DND-41 (cell line): ENCODE results near the gene TRPM3.

ENCODE experiments used
- ATAC-seq: fragments of 200-7000 bp; cut with Tn5 transposase; 3 replicates; pipeline ENCODE4 v1.9.1; 2021; ENCODE audit warnings: low read depth; ENCODE audit not compliant: insufficient read depth
- DNase-seq: peaks from one replicate; pipeline ENCODE4 v3.0.0-alpha.2; 2020
- H2AFZ ChIP-seq: 2 replicates; pipeline ENCODE4 v1.6.0; 2012; ENCODE audit warnings: low read depth, low read length
- H3K27ac ChIP-seq: 2 replicates; pipeline ENCODE4 v1.5.1; 2012; ENCODE audit warnings: low read length, inconsistent platforms
- H3K27me3 ChIP-seq: fragments of 200-600 bp; sonication (generic); 2 replicates; pipeline ENCODE4 v1.6.0; 2012; ENCODE audit warnings: low read length, mild to moderate bottlenecking, inconsistent platforms; ENCODE audit not compliant: insufficient read depth, poor library complexity
- H3K36me3 ChIP-seq: 2 replicates; pipeline ENCODE4 v1.5.1; 2012; ENCODE audit warnings: low read length, inconsistent platforms; ENCODE audit not compliant: insufficient read depth
- H3K4me1 ChIP-seq: 2 replicates; pipeline ENCODE4 v1.5.1; 2012; ENCODE audit warnings: mild to moderate bottlenecking, low read length; ENCODE audit not compliant: insufficient read depth
- H3K4me2 ChIP-seq: 2 replicates; pipeline ENCODE4 v1.6.0; 2012; ENCODE audit warnings: mild to moderate bottlenecking, moderate library complexity, low read length, inconsistent platforms; ENCODE audit not compliant: insufficient read depth
- H3K4me3 ChIP-seq, 2 experiments: fragments of 200-600 bp in 1 of 2; shearing (Covaris generic) in 1 of 2; 2 replicates each; pipeline ENCODE4 v1.5.1; 2012 to 2016; ENCODE audit warnings: inconsistent platforms in 2 of 2, low read length in 2 of 2, mild to moderate bottlenecking in 2 of 2, low read depth in 1 of 2, moderate library complexity in 1 of 2
- H3K79me2 ChIP-seq: 2 replicates; pipeline ENCODE4 v1.6.0; 2012; ENCODE audit warnings: low read length, inconsistent platforms; ENCODE audit not compliant: insufficient read depth
- H3K9ac ChIP-seq: 2 replicates; pipeline ENCODE4 v1.6.0; 2012; ENCODE audit warnings: low read depth, mild to moderate bottlenecking, inconsistent platforms, low read length, moderate library complexity
- H3K9me3 ChIP-seq: 2 replicates; pipeline ENCODE4 v1.5.1; 2012; ENCODE audit warnings: low read length, moderate library complexity, mild to moderate bottlenecking, inconsistent platforms; ENCODE audit not compliant: insufficient read depth, severe bottlenecking
- H4K20me1 ChIP-seq: 2 replicates; pipeline ENCODE4 v1.6.0; 2012; ENCODE audit warnings: low read length; ENCODE audit not compliant: insufficient read depth
- EZH2 ChIP-seq: IDR thresholded peaks from 3 replicates; pipeline ENCODE4 v1.6.1; 2012; ENCODE audit warnings: borderline replicate concordance, low read depth, mild to moderate bottlenecking, moderate library complexity, low read length, inconsistent platforms; ENCODE audit not compliant: severe bottlenecking
- TF ChIP-seq, protein P1 (sequence below): IDR thresholded peaks from 2 replicates; pipeline ENCODE4 v1.5.1; 2012; ENCODE audit warnings: borderline replicate concordance, low read length, moderate library complexity, mild to moderate bottlenecking; ENCODE audit not compliant: poor library complexity, severe bottlenecking; ENCODE audit errors: extremely low read depth

TRPM3 gene

DNA sequence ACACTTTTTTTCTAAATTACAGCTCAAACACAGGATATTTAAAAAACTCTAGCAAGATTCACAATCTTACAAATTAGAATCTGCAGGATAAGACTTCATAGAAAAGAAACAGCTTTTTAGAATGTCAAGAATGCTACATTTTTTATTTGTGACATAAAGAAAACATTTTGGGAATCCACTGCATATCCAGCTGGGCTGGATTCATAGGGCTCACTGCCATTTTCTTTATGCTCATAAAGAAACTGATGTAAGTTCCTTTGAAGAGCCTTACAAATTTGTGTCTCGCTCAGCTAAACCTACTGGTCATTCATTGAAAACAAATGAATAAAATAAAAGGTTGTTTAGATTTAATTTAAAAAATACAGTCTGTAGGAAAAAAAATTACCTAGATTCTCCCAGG is 332.3 kb downstream of the TRPM3 start:
- H3K4me1 ChIP-seq, result no peaks in the 10 kb centered on the region
- no peaks in the 10 kb centered on the region for H4K20me1 ChIP-seq
- no peak overlapping the region for H3K9ac ChIP-seq
- TF ChIP-seq EZH2, result no peak
- TF ChIP-seq, protein P1, sequence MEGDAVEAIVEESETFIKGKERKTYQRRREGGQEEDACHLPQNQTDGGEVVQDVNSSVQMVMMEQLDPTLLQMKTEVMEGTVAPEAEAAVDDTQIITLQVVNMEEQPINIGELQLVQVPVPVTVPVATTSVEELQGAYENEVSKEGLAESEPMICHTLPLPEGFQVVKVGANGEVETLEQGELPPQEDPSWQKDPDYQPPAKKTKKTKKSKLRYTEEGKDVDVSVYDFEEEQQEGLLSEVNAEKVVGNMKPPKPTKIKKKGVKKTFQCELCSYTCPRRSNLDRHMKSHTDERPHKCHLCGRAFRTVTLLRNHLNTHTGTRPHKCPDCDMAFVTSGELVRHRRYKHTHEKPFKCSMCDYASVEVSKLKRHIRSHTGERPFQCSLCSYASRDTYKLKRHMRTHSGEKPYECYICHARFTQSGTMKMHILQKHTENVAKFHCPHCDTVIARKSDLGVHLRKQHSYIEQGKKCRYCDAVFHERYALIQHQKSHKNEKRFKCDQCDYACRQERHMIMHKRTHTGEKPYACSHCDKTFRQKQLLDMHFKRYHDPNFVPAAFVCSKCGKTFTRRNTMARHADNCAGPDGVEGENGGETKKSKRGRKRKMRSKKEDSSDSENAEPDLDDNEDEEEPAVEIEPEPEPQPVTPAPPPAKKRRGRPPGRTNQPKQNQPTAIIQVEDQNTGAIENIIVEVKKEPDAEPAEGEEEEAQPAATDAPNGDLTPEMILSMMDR, result no peak
- no peaks in the 10 kb centered on the region for H3K27me3 ChIP-seq
- no peaks in the 10 kb centered on the region for H3K36me3 ChIP-seq
- no peaks in the 10 kb centered on the region for H3K9me3 ChIP-seq
- ATAC-seq, result no peak
- no peak for DNase-seq
- no peak overlapping the region for H3K4me3 ChIP-seq
- no peak overlapping the region for H3K27ac ChIP-seq
- no peak overlapping the region for H3K4me2 ChIP-seq
- H2AFZ ChIP-seq, result no peak overlapping the region
- H3K79me2 ChIP-seq, result no peaks in the 10 kb centered on the region

DNA sequence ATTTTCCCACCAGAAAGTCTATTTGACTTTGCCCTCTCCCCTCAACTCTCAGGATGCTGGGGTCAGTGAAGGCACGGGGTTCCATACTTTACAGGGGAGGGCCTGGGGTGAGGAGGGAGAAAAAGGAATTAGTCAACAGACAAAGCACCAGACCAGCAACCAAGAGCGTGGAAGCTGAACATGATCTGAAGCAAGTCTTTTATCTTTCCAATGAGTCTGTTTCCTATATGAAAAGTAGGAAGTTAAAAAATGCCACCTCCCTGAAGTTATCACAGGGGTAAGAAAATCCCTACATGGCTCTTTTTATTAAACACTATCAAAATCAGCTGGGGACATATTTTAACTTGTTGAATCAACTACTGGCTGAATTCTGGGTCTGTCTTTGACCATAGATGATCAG is 337.0 kb downstream of the TRPM3 start:
- Histone ChIP-seq H3K36me3 (no peaks in the 10 kb centered on the region), H2AFZ (no peak overlapping the region), H3K27me3 (peaks cover 3% of the 10 kb centered on the region), H3K4me1 (no peaks in the 10 kb centered on the region), H3K4me3 (no peak overlapping the region), H3K9me3 (no peaks in the 10 kb centered on the region), H3K27ac (no peak overlapping the region), H3K9ac (no peak overlapping the region), H3K79me2 (no peaks in the 10 kb centered on the region), H3K4me2 (no peak overlapping the region), H4K20me1 (no peaks in the 10 kb centered on the region)
- DNase-seq, result no peak
- no peak for TF ChIP-seq EZH2
- TF ChIP-seq, protein P1, result no peak
- ATAC-seq, result no peak

DNA sequence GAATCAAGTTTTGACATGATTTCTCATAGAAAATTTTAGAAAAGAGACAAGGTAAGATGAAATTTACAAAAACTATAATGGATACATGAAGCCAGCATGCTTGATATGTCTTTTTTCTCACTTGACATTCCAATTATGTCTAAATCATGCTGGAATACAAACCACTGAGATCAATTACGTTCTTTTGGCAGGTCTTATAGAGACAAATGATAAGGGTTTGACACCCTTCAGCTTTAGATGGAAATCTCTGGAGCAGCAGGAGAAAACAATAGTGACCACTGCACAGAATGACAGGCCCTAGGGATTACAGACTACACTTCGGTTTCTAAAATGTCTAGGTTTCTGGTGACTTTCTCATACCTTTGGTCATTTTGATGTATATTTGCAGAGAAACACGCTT is 342.9 kb downstream of the TRPM3 start:
- H3K4me3 ChIP-seq, result no peak overlapping the region
- H3K4me1 ChIP-seq, result no peaks in the 10 kb centered on the region
- TF ChIP-seq, protein P1, result no peak
- TF ChIP-seq EZH2, result no peak
- H3K9me3 ChIP-seq, result no peaks in the 10 kb centered on the region
- no peaks in the 10 kb centered on the region for H3K36me3 ChIP-seq
- no peak overlapping the region for H3K9ac ChIP-seq
- H3K4me2 ChIP-seq, result no peak overlapping the region
- no peak overlapping the region for H2AFZ ChIP-seq
- no peak overlapping the region for H3K27ac ChIP-seq
- DNase-seq, result no peak
- H3K27me3 ChIP-seq, result peaks cover 3% of the 10 kb centered on the region
- no peaks in the 10 kb centered on the region for H4K20me1 ChIP-seq
- H3K79me2 ChIP-seq, result no peaks in the 10 kb centered on the region
- no peak for ATAC-seq

DNA sequence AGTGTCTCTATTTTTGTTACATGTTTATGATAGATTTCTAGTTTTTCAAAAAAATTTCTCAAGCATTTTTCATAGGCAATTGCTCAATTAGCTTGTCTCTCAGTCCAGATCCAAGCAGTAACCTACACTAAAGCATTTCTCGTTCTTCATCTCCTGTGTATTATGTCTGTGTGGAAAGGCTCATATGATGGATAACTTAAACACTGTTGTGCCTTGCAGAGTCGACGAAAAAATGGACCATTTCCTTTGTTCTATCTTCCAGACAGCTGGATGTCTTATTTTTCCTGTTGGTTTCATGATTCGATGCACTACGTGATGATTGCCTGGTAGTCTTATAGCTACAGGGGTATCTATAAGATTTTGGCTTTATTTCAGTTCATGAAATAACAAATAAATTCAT is 347.8 kb downstream of the TRPM3 start:
- Histone ChIP-seq H3K79me2 (no peaks in the 10 kb centered on the region), H3K9ac (no peak overlapping the region), H3K36me3 (no peaks in the 10 kb centered on the region), H3K4me1 (no peaks in the 10 kb centered on the region), H3K27ac (no peak overlapping the region), H4K20me1 (no peaks in the 10 kb centered on the region), H3K27me3 (no peaks in the 10 kb centered on the region), H3K9me3 (no peaks in the 10 kb centered on the region), H3K4me3 (no peak overlapping the region), H2AFZ (no peak overlapping the region), H3K4me2 (no peak overlapping the region)
- ATAC-seq (no peak), DNase-seq (no peak)
- TF ChIP-seq, protein P1, result no peak
- no peak for TF ChIP-seq EZH2
